Measurements from ENCODE around the gene PPP4R2. TPM values are rescaled to one million over a fixed set of nuclear protein-coding genes. Genes with fewer than 3 reads are reported as not detected.

The PPP4R2 gene
- total and polyA plus RNA-seq, 9 donors = 19.2 to 95.1 (median 77.6) TPM

DNA sequence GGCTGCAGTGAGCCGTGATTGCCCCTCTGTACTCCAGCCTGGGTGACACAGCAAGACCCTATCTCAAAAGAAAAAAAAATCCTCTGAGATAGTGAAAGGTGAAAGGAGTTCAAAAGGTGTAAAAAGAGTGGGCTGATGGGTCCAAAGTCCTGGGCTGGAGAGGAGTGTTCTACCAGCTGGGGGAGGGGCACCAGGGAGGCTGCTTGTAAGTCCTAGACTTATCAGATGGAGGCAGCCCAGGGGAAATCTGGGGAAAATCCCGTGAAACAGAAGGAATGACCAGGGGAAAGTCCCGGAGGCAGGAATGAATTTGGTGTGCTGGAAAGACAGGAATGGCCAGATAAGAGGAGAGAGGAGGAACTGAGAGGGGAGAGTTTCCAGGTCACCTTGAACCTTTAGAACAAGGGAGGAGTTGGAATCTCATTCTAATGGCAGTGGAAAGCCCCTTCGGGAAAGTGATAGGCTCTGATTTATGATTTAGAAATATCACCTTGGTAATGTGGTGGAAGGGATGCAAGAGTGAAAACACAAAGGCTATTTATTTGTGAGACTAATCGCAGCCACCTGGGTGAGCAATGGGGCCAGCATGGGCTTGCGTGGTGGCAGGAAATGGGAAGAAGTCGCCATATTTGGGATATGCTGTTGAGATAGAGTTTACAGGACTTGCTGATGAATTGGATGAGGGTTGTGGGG lies 23.4 kb upstream of the PPP4R2 start:
- H3K27ac ChIP-seq = no peak overlapping the region
- no peaks in the 10 kb centered on the region for H3K9me3 ChIP-seq
- 35 to 63% (median 49%) methylated on average over 7 of the region's 7 CpGs for WGBS, 3 donors
- intact Hi-C loops (cut with DNase I) = no loop called here
- H3K4me3 ChIP-seq = no peak overlapping the region
- no peak for TF ChIP-seq EP300 (IDR thresholded peaks at IDR 0.05)
- TF ChIP-seq POLR2A (IDR thresholded peaks at IDR 0.05) = no peak
- TF ChIP-seq CTCF (IDR thresholded peaks at IDR 0.05) = no peak
- no peaks in the 10 kb centered on the region for H3K27me3 ChIP-seq
- no peak for DNase-seq
- no peaks in the 10 kb centered on the region for H3K36me3 ChIP-seq
- H3K4me1 ChIP-seq (ENCODE audit: insufficient read depth) = peaks cover 2% of the 10 kb centered on the region

GRCh38 chr3:72973786-72974185 lies 22.8 kb upstream of the PPP4R2 start:
- DNase-seq = no peak
- Histone ChIP-seq H3K4me3 (no peak overlapping the region), H3K4me1 (ENCODE audit: insufficient read depth) (peaks cover 2% of the 10 kb centered on the region), H3K27me3 (no peaks in the 10 kb centered on the region), H3K9me3 (no peaks in the 10 kb centered on the region), H3K27ac (no peak overlapping the region), H3K36me3 (no peaks in the 10 kb centered on the region)
- 88 to 93% (median 92%) methylated on average over 2 of the region's 2 CpGs for WGBS, 3 donors
- intact Hi-C loops (cut with DNase I) = no loop called here
- no peak for TF ChIP-seq CTCF (IDR thresholded peaks at IDR 0.05)
- no peak for TF ChIP-seq EP300 (IDR thresholded peaks at IDR 0.05)
- no peak for TF ChIP-seq POLR2A (IDR thresholded peaks at IDR 0.05)

GRCh38 chr3:72974956-72975355 lies 21.7 kb upstream of the PPP4R2 start:
- WGBS, 3 donors = 81 to 85% (median 84%) methylated on average over 4 of the region's 4 CpGs
- TF ChIP-seq EP300 (IDR thresholded peaks at IDR 0.05) (no peak), CTCF (IDR thresholded peaks at IDR 0.05) (no peak), POLR2A (IDR thresholded peaks at IDR 0.05) (no peak)
- intact Hi-C loops (cut with DNase I) = no loop called here

GRCh38 chr3:72976281-72976741 lies 20.3 kb upstream of the PPP4R2 start:
- Histone ChIP-seq H3K4me1 (ENCODE audit: insufficient read depth) (peaks cover 2% of the 10 kb centered on the region), H3K27me3 (no peaks in the 10 kb centered on the region), H3K9me3 (no peaks in the 10 kb centered on the region), H3K27ac (no peak overlapping the region), H3K4me3 (no peak overlapping the region), H3K36me3 (no peaks in the 10 kb centered on the region)
- WGBS, 3 donors = 80 to 97% (median 87%) methylated on average over 1 of the region's 1 CpG
- intact Hi-C loops (cut with DNase I) = no loop called here
- TF ChIP-seq POLR2A (IDR thresholded peaks at IDR 0.05) (no peak), CTCF (IDR thresholded peaks at IDR 0.05) (no peak)
- DNase-seq = no peak

More at GRCh38 chr3:72974956-72975355, 21.7 kb upstream of the PPP4R2 start:
- Histone ChIP-seq H3K36me3 (no peaks in the 10 kb centered on the region), H3K27me3 (no peaks in the 10 kb centered on the region), H3K4me3 (no peak overlapping the region), H3K4me1 (ENCODE audit: insufficient read depth) (peaks cover 2% of the 10 kb centered on the region), H3K9me3 (no peaks in the 10 kb centered on the region), H3K27ac (no peak overlapping the region)
- no peak for DNase-seq
